Osteoblast (primary cell): ENCODE data around the gene CCDC28B. TPM values are rescaled to one million over a fixed set of nuclear protein-coding genes. Genes with fewer than 3 reads are reported as not detected.

Experiments
- DNase-seq: peaks from one replicate; pipeline ENCODE4 v3.0.0; 2011; ENCODE audit warnings: low spot score, mixed read lengths; ENCODE audit not compliant: insufficient read length; ENCODE audit errors: missing footprints
- H2AFZ ChIP-seq: 2 replicates; pipeline ENCODE4 v1.6.0; 2011; ENCODE audit warnings: mild to moderate bottlenecking, low read length
- H3K27ac ChIP-seq: 2 replicates; pipeline ENCODE4 v1.5.1; 2011; ENCODE audit warnings: mild to moderate bottlenecking, low read depth, low read length, moderate library complexity
- H3K27me3 ChIP-seq: 2 replicates; pipeline ENCODE4 v1.6.0; 2012; ENCODE audit warnings: mild to moderate bottlenecking, control low read depth, inconsistent platforms, low read length, moderate library complexity; ENCODE audit not compliant: insufficient read depth
- H3K36me3 ChIP-seq: 2 replicates; pipeline ENCODE4 v1.5.1; 2011; ENCODE audit warnings: mild to moderate bottlenecking, low read length, control low read depth, moderate library complexity; ENCODE audit not compliant: insufficient read depth
- H3K4me1 ChIP-seq: 2 replicates; pipeline ENCODE4 v1.5.1; 2011; ENCODE audit warnings: mild to moderate bottlenecking, low read length, control low read depth, moderate library complexity; ENCODE audit not compliant: insufficient read depth
- H3K4me2 ChIP-seq: 2 replicates; pipeline ENCODE4 v1.6.0; 2011; ENCODE audit warnings: mild to moderate bottlenecking, low read length; ENCODE audit not compliant: insufficient read depth
- H3K4me3 ChIP-seq: fragments of 200-600 bp; sonication (generic); 3 replicates; pipeline ENCODE4 v1.5.1; 2012; ENCODE audit warnings: mild to moderate bottlenecking, low read length, inconsistent platforms; ENCODE audit not compliant: insufficient read depth
- H3K79me2 ChIP-seq: 2 replicates; pipeline ENCODE4 v1.6.0; 2012; ENCODE audit warnings: mild to moderate bottlenecking, low read length, control low read depth, inconsistent platforms; ENCODE audit not compliant: insufficient read depth
- H3K9me3 ChIP-seq: 2 replicates; pipeline ENCODE4 v1.5.1; 2011; ENCODE audit warnings: low read depth, low read length, control low read depth
- H4K20me1 ChIP-seq: 2 replicates; pipeline ENCODE4 v1.6.0; 2012; ENCODE audit warnings: mild to moderate bottlenecking, low read length, control low read depth; ENCODE audit not compliant: insufficient read depth
- CTCF ChIP-seq: IDR thresholded peaks from 2 replicates; pipeline ENCODE4 v1.5.1; 2011; ENCODE audit warnings: mild to moderate bottlenecking, low read depth, low read length, moderate library complexity; ENCODE audit errors: extremely low read depth
- total RNA-seq: library from RNA; depleted of rRNA; stranded (reverse); fragments of >200 nt; gene quantifications from 2 replicates; pipeline ENCODE4 v1.2.3, GENCODE V29; 2012

Gene CCDC28B
- total RNA-seq, 1 donor: 8.0 TPM

- Histone ChIP-seq H3K36me3 (peaks cover 71% of the 10 kb centered on the region), H3K9me3 (no peaks in the 10 kb centered on the region), H4K20me1 (peaks cover 32% of the 10 kb centered on the region), H3K4me1 (peaks cover 34% of the 10 kb centered on the region), H3K4me2 (no peak overlapping the region), H2AFZ (no peak overlapping the region), H3K4me3 (no peak overlapping the region), H3K27ac (peak overlapping the region; percentile 5), H3K79me2 (peaks cover 7% of the 10 kb centered on the region), H3K27me3 (no peaks in the 10 kb centered on the region)
- no peak for DNase-seq
- TF ChIP-seq CTCF: no peak
Observed at GRCh38 chr1:32197074-32197473, 3.3 kb upstream of the CCDC28B start.

GRCh38 chr1:32197837-32198236 is 2.6 kb upstream of the CCDC28B start:
- Histone ChIP-seq H3K36me3 (peaks cover 63% of the 10 kb centered on the region), H3K27ac (no peak overlapping the region), H3K9me3 (no peaks in the 10 kb centered on the region), H3K27me3 (no peaks in the 10 kb centered on the region), H3K4me1 (peaks cover 34% of the 10 kb centered on the region), H3K4me2 (no peak overlapping the region), H2AFZ (no peak overlapping the region), H3K4me3 (no peak overlapping the region), H3K79me2 (no peaks in the 10 kb centered on the region), H4K20me1 (peaks cover 32% of the 10 kb centered on the region)
- no peak for DNase-seq
- TF ChIP-seq CTCF: no peak

GRCh38 chr1:32198237-32199042 is 2.0 kb upstream of the CCDC28B start:
- no peaks in the 10 kb centered on the region for H3K9me3 ChIP-seq
- no peak overlapping the region for H3K4me2 ChIP-seq
- H3K4me3 ChIP-seq: no peak overlapping the region
- no peaks in the 10 kb centered on the region for H3K27me3 ChIP-seq
- no peak for DNase-seq
- no peak overlapping the region for H3K27ac ChIP-seq
- TF ChIP-seq CTCF: no peak
- peaks cover 32% of the 10 kb centered on the region for H4K20me1 ChIP-seq
- peaks cover 58% of the 10 kb centered on the region for H3K36me3 ChIP-seq
- no peaks in the 10 kb centered on the region for H3K79me2 ChIP-seq
- H2AFZ ChIP-seq: no peak overlapping the region
- peaks cover 34% of the 10 kb centered on the region for H3K4me1 ChIP-seq

- Histone ChIP-seq H3K4me1 (peaks cover 34% of the 10 kb centered on the region), H3K27me3 (no peaks in the 10 kb centered on the region), H3K4me2 (peak overlapping the region; percentile 99), H2AFZ (no peak overlapping the region), H3K36me3 (peaks cover 54% of the 10 kb centered on the region), H4K20me1 (peaks cover 27% of the 10 kb centered on the region), H3K27ac (peak overlapping the region; percentile 99), H3K9me3 (no peaks in the 10 kb centered on the region), H3K79me2 (no peaks in the 10 kb centered on the region), H3K4me3 (no peak overlapping the region)
- DNase-seq: peak; percentile 53
- no peak for TF ChIP-seq CTCF
Observed at GRCh38 chr1:32199043-32199716, 1.2 kb upstream of the CCDC28B start.
